Ovary (tissue), 9 donors: ENCODE results near the gene MX2. TPM values are rescaled to one million over a fixed set of nuclear protein-coding genes. Genes with fewer than 3 reads are reported as not detected.

Experiments used
- DNase-seq, 5 donors: peaks; one replicate each; pipeline ENCODE4 v3.0.0-alpha.2; 2019 to 2020
- H3K27ac ChIP-seq, 2 donors: fragments of 200-600 bp; one replicate each; pipeline versions ENCODE4 v1.5.1 to v1.8.0; 2019 to 2022
- H3K27me3 ChIP-seq: fragments of 200-600 bp; one replicate; pipeline ENCODE4 v1.8.0; 2022
- H3K36me3 ChIP-seq: fragments of 200-600 bp; sonication (generic); one replicate; pipeline ENCODE4 v1.5.1; 2019
- H3K4me1 ChIP-seq: one replicate; pipeline ENCODE4 v1.8.1; 2013; ENCODE audit warnings: mild to moderate bottlenecking, moderate library complexity; ENCODE audit not compliant: insufficient read depth
- H3K4me3 ChIP-seq: fragments of 200-600 bp; sonication (generic); one replicate; pipeline ENCODE4 v1.5.1; 2017
- H3K9me3 ChIP-seq, 2 donors: fragments of 200-600 bp in 1 of 2; sonication (generic) in 1 of 2; one replicate each; pipeline versions ENCODE4 v1.5.1 to v1.8.1; 2013 to 2019; ENCODE audit warnings: mild to moderate bottlenecking in 1 of 2, moderate library complexity in 1 of 2
- EP300 ChIP-seq: sonication (generic); formaldehyde crosslinking; IDR thresholded peaks from one replicate; pipeline ENCODE4 v1.6.1; 2017; ENCODE audit warnings: antibody characterized with exemption
- POLR2A ChIP-seq: fragments of 450-650 bp; IDR thresholded peaks from one replicate; pipeline ENCODE4 v1.6.1; 2017; ENCODE audit warnings: antibody characterized with exemption, mild to moderate bottlenecking, moderate library complexity
- WGBS, 3 donors: extraction: QIAGEN DNeasy Blood & Tissue Kit in 1 of 3; methylation state at CpG; one replicate each; pipeline versions ENCODE4 v1.1.5 to v1.1.7; 2013 to 2017; 5-methylcytosine and 5-hydroxymethylcytosine counted together
- intact Hi-C, 4 donors: fragments of 100-400 bp; cut with DNase I; formaldehyde crosslinking; loops; one replicate each; pipeline versions ENCODE4 v1.11.0 to v1.15.1; 2022 to 2023
- polyA plus RNA-seq, 2 donors: library from polyadenylated mRNA; stranded (reverse); fragments of 200-250 nt in 1 of 2; fragments of 350-450 nt in 1 of 2; fragmentation: Illumina TruSeq in 1 of 2; extraction: RNeasy Lipid Tissue Mini Kit (QIAGEN cat#74804) in 1 of 2; gene quantifications; one replicate each; pipeline ENCODE4 v1.2.3, GENCODE V29; 2013 to 2014
- total RNA-seq, 7 donors: library from RNA; depleted of rRNA in 2 of 7; stranded (reverse); fragments of >200 nt in 2 of 7; fragmentation: NEBNext Ultra II Directional in 3 of 7; extraction: Animal tissue kit (Norgen Biotek cat#: 25700) in 3 of 7; gene quantifications; one replicate each; pipeline versions ENCODE4 v1.1.0 to v1.2.4, GENCODE V29; 2016 to 2023
- TF ChIP-seq, protein P1 (sequence below), 3 donors: fragments of 450-650 bp in 2 of 3; fragments of 200-600 bp in 1 of 3; IDR thresholded peaks; one replicate each; pipeline versions ENCODE4 v1.5.1 to v1.8.0; 2016 to 2022; ENCODE audit warnings: antibody characterized with exemption in 3 of 3, mild to moderate bottlenecking in 1 of 3
- donor health status: DM: no; HTN: no; CAD: no; lungs with moderate emphysema.
- donor health status: DM: no; HTN: no; CAD: no.
- donor health status: Bipolar disorder and iron deficiency.
- donor health status: DM: yes; HTN: yes; CAD: no.
- donor health status: DM: no; HTN: no; CAD: no.
- donor health status: DM: yes; HTN: yes; CAD: no.

The MX2 gene
- total and polyA plus RNA-seq, 9 donors = 2.6 to 34.6 (median 5.1) TPM

DNA sequence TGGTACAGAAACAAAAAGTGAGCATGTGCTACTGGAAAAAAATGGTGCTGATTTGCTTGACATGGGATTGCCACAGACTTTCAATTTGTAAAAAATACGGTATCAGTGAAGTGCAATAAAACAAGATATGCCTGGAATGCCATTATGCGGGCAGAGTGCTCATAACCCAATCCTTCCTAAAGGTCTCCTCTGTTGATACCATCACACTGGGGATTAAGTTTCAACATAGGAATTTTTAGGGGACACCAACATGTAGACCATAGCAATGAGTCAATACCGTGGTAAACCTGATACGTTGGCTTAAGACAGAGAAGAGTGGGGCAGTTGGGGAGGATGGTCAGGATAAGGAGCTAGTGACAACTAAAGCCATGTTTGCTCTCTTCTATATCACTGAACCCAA lies 84.8 kb downstream of the MX2 start:
- H3K36me3 ChIP-seq = no peaks in the 10 kb centered on the region
- intact Hi-C loops = no loop called here

DNA sequence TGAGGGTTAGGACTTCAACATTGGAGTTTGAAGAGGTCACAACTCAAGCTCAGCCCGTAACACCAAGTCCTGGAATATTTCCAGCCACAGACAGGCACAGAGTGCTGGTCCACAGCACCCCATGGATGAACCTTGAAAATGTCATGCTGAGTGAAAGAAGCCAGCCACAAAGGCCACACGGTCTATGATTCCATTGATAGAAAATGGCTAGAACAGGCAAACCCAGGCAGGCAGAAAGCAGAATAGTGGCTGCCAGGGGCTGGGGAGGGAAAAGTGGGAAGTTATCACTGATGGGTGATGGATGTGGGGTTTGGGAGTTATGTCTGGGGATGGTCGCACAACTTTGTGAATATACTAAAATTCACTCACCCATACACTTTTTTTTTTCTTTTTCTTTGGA lies 85.5 kb downstream of the MX2 start:
- TF ChIP-seq EP300 (no peak), POLR2A (no peak)
- TF ChIP-seq, protein P1, sequence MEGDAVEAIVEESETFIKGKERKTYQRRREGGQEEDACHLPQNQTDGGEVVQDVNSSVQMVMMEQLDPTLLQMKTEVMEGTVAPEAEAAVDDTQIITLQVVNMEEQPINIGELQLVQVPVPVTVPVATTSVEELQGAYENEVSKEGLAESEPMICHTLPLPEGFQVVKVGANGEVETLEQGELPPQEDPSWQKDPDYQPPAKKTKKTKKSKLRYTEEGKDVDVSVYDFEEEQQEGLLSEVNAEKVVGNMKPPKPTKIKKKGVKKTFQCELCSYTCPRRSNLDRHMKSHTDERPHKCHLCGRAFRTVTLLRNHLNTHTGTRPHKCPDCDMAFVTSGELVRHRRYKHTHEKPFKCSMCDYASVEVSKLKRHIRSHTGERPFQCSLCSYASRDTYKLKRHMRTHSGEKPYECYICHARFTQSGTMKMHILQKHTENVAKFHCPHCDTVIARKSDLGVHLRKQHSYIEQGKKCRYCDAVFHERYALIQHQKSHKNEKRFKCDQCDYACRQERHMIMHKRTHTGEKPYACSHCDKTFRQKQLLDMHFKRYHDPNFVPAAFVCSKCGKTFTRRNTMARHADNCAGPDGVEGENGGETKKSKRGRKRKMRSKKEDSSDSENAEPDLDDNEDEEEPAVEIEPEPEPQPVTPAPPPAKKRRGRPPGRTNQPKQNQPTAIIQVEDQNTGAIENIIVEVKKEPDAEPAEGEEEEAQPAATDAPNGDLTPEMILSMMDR (IDR thresholded peaks at IDR 0.05) = no peak
- Histone ChIP-seq H3K36me3 (no peaks in the 10 kb centered on the region), H3K4me1 (no peaks in the 10 kb centered on the region), H3K27ac (no peak overlapping the region), H3K4me3 (no peak overlapping the region), H3K9me3 (no peaks in the 10 kb centered on the region), H3K27me3 (no peaks in the 10 kb centered on the region)
- intact Hi-C loops = no loop called here
- WGBS, 3 donors = 91 to 94% (median 94%) methylated on average over 3 of the region's 3 CpGs
- DNase-seq = no peak

More for the DNA sequence above, 84.8 kb downstream of the MX2 start:
- 93 to 97% (median 95%) methylated on average over 4 of the region's 4 CpGs for whole genome bisulfite sequencing, 3 donors
- TF ChIP-seq, protein P1 (IDR thresholded peaks at IDR 0.05) = no peak
- TF ChIP-seq EP300 (no peak), POLR2A (no peak)
- no peaks in the 10 kb centered on the region for H3K9me3 ChIP-seq
- H3K4me1 ChIP-seq = no peaks in the 10 kb centered on the region
- H3K27me3 ChIP-seq = no peaks in the 10 kb centered on the region
- H3K27ac ChIP-seq = no peak overlapping the region
- H3K4me3 ChIP-seq = no peak overlapping the region
- DNase-seq = no peak

DNA sequence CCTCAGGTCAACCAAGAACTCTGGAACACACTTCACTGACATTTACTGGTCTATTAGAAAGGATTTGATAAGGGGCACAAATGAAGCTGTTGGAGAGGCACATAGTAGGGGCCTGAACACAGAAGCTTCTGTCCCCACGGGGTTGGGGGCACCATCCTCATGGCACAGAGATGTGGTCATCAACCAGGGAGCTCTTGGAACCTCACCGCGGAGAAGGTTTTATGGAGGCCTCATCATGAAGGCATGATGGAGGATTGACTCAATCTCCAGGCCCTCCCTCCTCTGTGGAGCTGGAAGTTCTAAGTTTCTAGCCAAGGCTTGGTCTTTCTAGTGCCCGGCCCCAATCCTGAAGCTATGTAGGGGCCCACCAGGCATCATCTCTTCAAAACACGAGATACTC lies 87.8 kb downstream of the MX2 start:
- TF ChIP-seq, protein P1 (IDR thresholded peaks at IDR 0.05) = no peak
- no peak for TF ChIP-seq POLR2A
- Histone ChIP-seq H3K4me3 (no peak overlapping the region), H3K4me1 (no peaks in the 10 kb centered on the region), H3K36me3 (no peaks in the 10 kb centered on the region), H3K9me3 (no peaks in the 10 kb centered on the region), H3K27ac (no peak overlapping the region), H3K27me3 (no peaks in the 10 kb centered on the region)
- WGBS, 3 donors = 76 to 95% (median 76%) methylated on average over 5 of the region's 5 CpGs
- intact Hi-C loops = no loop called here
- no peak for DNase-seq

DNA sequence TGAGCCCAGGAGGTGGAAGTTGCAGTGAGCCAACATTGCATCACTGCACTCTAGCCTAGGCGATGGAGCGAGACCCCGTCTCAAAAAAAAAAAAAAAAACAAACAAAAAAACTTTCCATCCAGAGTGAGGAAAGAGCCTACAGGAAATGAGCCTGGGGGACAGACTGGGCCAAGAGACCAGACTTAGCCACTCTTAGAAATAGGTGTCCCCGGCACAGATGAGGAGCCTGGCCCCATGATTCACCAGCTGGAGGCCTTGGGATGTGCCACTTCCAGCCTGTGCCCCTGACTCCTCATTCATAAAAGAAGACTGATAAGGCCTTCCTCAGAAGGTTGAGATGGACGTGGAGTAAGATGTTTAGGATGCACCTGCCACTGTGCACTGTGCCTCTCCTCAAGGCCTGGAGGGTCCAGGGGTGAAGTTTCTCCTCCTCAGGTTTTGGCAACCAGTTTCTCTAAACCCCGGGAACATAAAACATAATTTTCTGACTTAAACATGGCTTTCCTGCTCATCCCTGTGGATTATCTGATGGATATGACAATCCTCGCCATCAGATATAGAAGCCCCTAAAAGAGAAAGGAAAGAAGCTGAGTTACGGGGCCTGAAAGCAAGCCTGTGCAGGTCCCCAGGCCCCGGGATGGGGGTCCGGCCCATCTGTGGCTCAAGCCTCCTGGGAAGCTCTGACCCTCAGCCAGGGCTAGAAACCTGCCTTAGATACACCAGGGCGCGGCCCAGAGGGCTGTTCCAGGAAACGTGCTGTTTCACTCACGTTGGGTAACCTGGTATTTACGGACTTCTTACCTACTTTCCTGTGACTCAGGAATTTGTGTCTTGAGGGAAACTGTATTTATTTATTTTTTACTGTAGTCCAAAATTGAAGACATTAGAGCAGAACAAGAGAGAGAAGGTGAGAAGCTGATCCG lies 90.2 kb downstream of the MX2 start:
- no peaks in the 10 kb centered on the region for H3K27me3 ChIP-seq
- H3K27ac ChIP-seq = no peak overlapping the region
- H3K4me1 ChIP-seq = no peaks in the 10 kb centered on the region
- no peaks in the 10 kb centered on the region for H3K36me3 ChIP-seq
- H3K4me3 ChIP-seq = no peak overlapping the region
- no peak for DNase-seq
- intact Hi-C loops = no loop called here
- TF ChIP-seq EP300 = no peak
- no peaks in the 10 kb centered on the region for H3K9me3 ChIP-seq
- 85 to 90% (median 90%) methylated on average over 16 of the region's 16 CpGs for WGBS, 3 donors

DNA sequence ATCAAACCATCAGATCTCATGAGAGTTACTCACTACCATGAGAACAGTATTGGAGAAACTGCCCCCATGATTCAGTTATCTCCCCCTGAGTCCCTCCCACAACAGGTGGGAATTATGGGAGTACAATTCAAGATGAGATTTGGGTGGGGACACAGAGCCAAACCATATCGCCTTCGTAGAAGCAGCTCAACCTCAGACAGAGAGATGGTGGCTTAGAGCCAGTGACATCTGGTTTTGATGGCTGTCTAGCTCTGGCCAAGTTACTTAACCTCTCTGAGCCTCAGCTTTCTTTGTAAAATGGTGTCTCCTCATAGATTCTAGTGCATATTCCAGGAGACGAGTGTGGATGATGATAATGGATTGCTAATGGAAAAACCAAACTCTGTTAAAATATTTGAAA lies 91.4 kb downstream of the MX2 start:
- H3K27ac ChIP-seq = no peak overlapping the region
- intact Hi-C loops = no loop called here

More for the DNA sequence above, 91.4 kb downstream of the MX2 start:
- TF ChIP-seq, protein P1 (IDR thresholded peaks at IDR 0.05) = no peak
- TF ChIP-seq EP300 (no peak), POLR2A (no peak)
- Histone ChIP-seq H3K4me1 (no peaks in the 10 kb centered on the region), H3K27me3 (no peaks in the 10 kb centered on the region), H3K9me3 (no peaks in the 10 kb centered on the region), H3K4me3 (no peak overlapping the region), H3K36me3 (no peaks in the 10 kb centered on the region)
- WGBS, 3 donors = 76 to 84% (median 84%) methylated on average over 3 of the region's 3 CpGs
- DNase-seq = no peak
